ENCODE measurements around the gene PPM1H. TPM values are rescaled to one million over a fixed set of nuclear protein-coding genes. Genes with fewer than 3 reads are reported as not detected.
"Not testable (repeated sequence)": the region's sequence is repeated elsewhere in the genome, so short reads cannot be mapped to it uniquely, and the experiment has no call there.

PPM1H gene
- total RNA-seq, 1 donor from 2014 or later = 0.79 TPM

GRCh38 chr12:62763861-62764645 lies 170.9 kb downstream of the PPM1H start:
- TF ChIP-seq, protein P1, sequence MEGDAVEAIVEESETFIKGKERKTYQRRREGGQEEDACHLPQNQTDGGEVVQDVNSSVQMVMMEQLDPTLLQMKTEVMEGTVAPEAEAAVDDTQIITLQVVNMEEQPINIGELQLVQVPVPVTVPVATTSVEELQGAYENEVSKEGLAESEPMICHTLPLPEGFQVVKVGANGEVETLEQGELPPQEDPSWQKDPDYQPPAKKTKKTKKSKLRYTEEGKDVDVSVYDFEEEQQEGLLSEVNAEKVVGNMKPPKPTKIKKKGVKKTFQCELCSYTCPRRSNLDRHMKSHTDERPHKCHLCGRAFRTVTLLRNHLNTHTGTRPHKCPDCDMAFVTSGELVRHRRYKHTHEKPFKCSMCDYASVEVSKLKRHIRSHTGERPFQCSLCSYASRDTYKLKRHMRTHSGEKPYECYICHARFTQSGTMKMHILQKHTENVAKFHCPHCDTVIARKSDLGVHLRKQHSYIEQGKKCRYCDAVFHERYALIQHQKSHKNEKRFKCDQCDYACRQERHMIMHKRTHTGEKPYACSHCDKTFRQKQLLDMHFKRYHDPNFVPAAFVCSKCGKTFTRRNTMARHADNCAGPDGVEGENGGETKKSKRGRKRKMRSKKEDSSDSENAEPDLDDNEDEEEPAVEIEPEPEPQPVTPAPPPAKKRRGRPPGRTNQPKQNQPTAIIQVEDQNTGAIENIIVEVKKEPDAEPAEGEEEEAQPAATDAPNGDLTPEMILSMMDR (IDR thresholded peaks at IDR 0.05; ENCODE audit: insufficient read depth, low read length, severe bottlenecking) = no peak
- Histone ChIP-seq H3K27me3 (ENCODE audit: control insufficient read depth, insufficient read depth, low read length) (no peaks in the 10 kb centered on the region), H3K36me3 (ENCODE audit: control insufficient read depth, insufficient read depth, low read length) (no peaks in the 10 kb centered on the region), H3K4me3 (ENCODE audit: low read depth, low read length) (no peak overlapping the region)
- FAIRE-seq (no peak), DNase-seq (ENCODE audit: low read depth) (no peak)

- DNase-seq (ENCODE audit: low read depth) (no peak), FAIRE-seq (no peak)
- Histone ChIP-seq H3K4me3 (ENCODE audit: low read depth, low read length) (no peak overlapping the region), H3K27me3 (ENCODE audit: control insufficient read depth, insufficient read depth, low read length) (no peaks in the 10 kb centered on the region), H3K36me3 (ENCODE audit: control insufficient read depth, insufficient read depth, low read length) (no peaks in the 10 kb centered on the region)
- TF ChIP-seq, protein P1 (IDR thresholded peaks at IDR 0.05; ENCODE audit: insufficient read depth, low read length, severe bottlenecking) = no peak
Observed at GRCh38 chr12:62763312-62763711, 171.6 kb downstream of the PPM1H start.

DNA sequence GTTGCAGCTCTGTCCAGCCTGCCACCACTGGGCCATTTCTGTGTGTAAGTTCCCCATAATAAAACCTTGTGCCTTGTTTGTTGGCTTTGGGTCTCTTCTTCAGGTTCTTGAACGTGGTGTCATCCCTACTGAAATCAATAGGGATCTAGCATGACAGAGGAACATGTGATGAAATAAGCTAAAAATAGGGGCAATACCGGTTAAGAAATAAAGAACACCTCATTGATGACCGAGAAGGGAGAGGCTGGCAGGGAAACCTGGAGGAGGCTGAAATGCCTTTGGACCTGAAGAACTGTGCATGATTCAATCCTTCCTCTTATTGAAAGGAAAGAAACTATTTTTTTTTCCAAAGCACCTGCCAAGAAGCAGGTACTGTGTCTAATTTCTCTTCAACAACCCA lies 172.3 kb downstream of the PPM1H start:
- DNase-seq (ENCODE audit: low read depth) = no peak
- no peaks in the 10 kb centered on the region for H3K27me3 ChIP-seq (ENCODE audit: control insufficient read depth, insufficient read depth, low read length)

DNA sequence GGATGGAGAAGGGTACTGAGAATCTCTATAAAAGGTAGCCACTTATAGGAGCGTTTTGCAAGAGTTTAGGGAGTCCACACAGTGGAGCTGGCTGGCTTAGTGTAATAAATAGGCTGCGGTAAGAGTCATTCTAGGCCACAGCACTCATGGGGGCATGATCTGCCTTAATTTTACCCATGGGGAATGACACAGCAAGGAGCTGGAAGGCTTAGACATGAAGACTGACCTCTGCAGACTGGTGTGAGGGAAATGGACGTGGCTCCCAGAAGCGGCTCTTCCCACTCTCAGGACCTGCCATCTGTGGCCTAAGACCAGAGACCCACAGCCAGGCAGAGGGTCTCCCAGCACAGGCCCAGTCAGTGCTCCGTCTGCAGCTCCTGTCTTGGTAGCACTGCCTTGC lies 173.3 kb downstream of the PPM1H start:
- FAIRE-seq (no peak), DNase-seq (ENCODE audit: low read depth) (no peak)
- Histone ChIP-seq H3K27me3 (ENCODE audit: control insufficient read depth, insufficient read depth, low read length) (no peaks in the 10 kb centered on the region), H3K4me3 (ENCODE audit: low read depth, low read length) (no peak overlapping the region), H3K36me3 (ENCODE audit: control insufficient read depth, insufficient read depth, low read length) (no peaks in the 10 kb centered on the region)
- TF ChIP-seq, protein P1 (IDR thresholded peaks at IDR 0.05; ENCODE audit: insufficient read depth, low read length, severe bottlenecking) = no peak

More for the DNA sequence above, 172.3 kb downstream of the PPM1H start:
- TF ChIP-seq, protein P1 (IDR thresholded peaks at IDR 0.05; ENCODE audit: insufficient read depth, low read length, severe bottlenecking) = no peak
- Histone ChIP-seq H3K36me3 (ENCODE audit: control insufficient read depth, insufficient read depth, low read length) (no peaks in the 10 kb centered on the region), H3K4me3 (ENCODE audit: low read depth, low read length) (no peak overlapping the region)
- no peak for FAIRE-seq

GRCh38 chr12:62760779-62761178 lies 174.2 kb downstream of the PPM1H start:
- FAIRE-seq (no peak), DNase-seq (ENCODE audit: low read depth) (no peak)
- Histone ChIP-seq H3K27me3 (ENCODE audit: control insufficient read depth, insufficient read depth, low read length) (no peaks in the 10 kb centered on the region), H3K4me3 (ENCODE audit: low read depth, low read length) (no peak overlapping the region), H3K36me3 (ENCODE audit: control insufficient read depth, insufficient read depth, low read length) (no peaks in the 10 kb centered on the region)
- TF ChIP-seq, protein P1 (IDR thresholded peaks at IDR 0.05; ENCODE audit: insufficient read depth, low read length, severe bottlenecking) = no peak

- DNase-seq (ENCODE audit: low read depth); H3K4me3 ChIP-seq (ENCODE audit: low read depth, low read length); FAIRE-seq; H3K27me3 ChIP-seq (ENCODE audit: control insufficient read depth, insufficient read depth, low read length); H3K36me3 ChIP-seq (ENCODE audit: control insufficient read depth, insufficient read depth, low read length): not testable (repeated sequence)
Observed at GRCh38 chr12:62760341-62760740, 174.6 kb downstream of the PPM1H start.
